ENCODE data around the gene TRIP4. TPM values are rescaled to one million over a fixed set of nuclear protein-coding genes. Genes with fewer than 3 reads are reported as not detected.
A peak's percentile ranks its signal among the peaks of the same experiment; 100 is the strongest.

TRIP4 gene
- polyA plus RNA-seq, 3 donors: 23.0 to 40.1 (median 35.6) TPM

DNA sequence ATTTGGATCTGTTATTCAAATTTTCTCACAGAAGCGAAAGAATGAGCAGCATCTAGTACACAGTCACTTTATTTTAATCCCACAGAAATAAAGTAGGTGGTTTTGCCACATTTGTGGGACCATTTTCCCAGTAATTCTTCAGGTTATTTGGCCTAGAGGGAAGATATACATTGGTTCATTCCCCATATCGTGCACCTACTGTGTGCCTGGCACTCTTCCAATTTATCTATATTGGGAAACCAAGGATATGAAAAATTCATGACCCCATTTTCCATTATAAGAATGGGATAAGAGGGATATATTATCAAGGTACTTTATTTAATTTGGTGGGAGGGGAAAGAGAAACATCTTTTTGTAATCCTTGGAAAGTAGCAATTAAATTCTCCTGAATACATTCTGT, 35.1 kb downstream of the TRIP4 start:
- H3K4me1 ChIP-seq (ENCODE audit: control insufficient read depth in 1 of 2, insufficient read depth in 2 of 2, low read length in 2 of 2): peaks cover 2 to 6% of the 10 kb centered on the region in 2 donors
- no peak overlapping the region for H3K9ac ChIP-seq (ENCODE audit: insufficient read depth, low read length, poor library complexity, severe bottlenecking)
- WGBS (ENCODE audit: insufficient coverage): no CpG with 5 or more reads among the region's 2 CpGs
- intact Hi-C loops (cut with micrococcal nuclease): no loop called here
- no peak overlapping the region for H2AFZ ChIP-seq (ENCODE audit: insufficient read depth, low read depth, low read length, poor library complexity, severe bottlenecking)
- no peak for DNase-seq
- peak overlapping the region in 1 of 7 donors; percentile 14 for H3K27ac Mint-ChIP-seq
- peaks cover 0 to 3% (median 0%) of the 10 kb centered on the region in 3 donors for H3K27me3 Mint-ChIP-seq (ENCODE audit: low read depth in 3 of 3)
- no peaks in the 10 kb centered on the region for H3K9me3 Mint-ChIP-seq
- TF ChIP-seq, protein P1, sequence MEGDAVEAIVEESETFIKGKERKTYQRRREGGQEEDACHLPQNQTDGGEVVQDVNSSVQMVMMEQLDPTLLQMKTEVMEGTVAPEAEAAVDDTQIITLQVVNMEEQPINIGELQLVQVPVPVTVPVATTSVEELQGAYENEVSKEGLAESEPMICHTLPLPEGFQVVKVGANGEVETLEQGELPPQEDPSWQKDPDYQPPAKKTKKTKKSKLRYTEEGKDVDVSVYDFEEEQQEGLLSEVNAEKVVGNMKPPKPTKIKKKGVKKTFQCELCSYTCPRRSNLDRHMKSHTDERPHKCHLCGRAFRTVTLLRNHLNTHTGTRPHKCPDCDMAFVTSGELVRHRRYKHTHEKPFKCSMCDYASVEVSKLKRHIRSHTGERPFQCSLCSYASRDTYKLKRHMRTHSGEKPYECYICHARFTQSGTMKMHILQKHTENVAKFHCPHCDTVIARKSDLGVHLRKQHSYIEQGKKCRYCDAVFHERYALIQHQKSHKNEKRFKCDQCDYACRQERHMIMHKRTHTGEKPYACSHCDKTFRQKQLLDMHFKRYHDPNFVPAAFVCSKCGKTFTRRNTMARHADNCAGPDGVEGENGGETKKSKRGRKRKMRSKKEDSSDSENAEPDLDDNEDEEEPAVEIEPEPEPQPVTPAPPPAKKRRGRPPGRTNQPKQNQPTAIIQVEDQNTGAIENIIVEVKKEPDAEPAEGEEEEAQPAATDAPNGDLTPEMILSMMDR (IDR thresholded peaks at IDR 0.05): no peak
- H3K4me1 Mint-ChIP-seq: peaks cover 10% of the 10 kb centered on the region
- no peaks in the 10 kb centered on the region for H4K20me1 ChIP-seq (ENCODE audit: insufficient read depth, low read length)
- H3K79me2 ChIP-seq (ENCODE audit: insufficient read depth, low read length): no peaks in the 10 kb centered on the region
- H3K4me2 ChIP-seq (replicated peaks; ENCODE audit: extremely low read depth, low read length, poor library complexity, severe bottlenecking): no peak overlapping the region
- peaks cover 73 to 98% of the 10 kb centered on the region in 2 donors for H3K36me3 ChIP-seq (replicated peaks in 1 of 2; ENCODE audit: control insufficient read depth in 1 of 2, insufficient read depth in 2 of 2, low read length in 2 of 2)
- no peaks in the 10 kb centered on the region for H3K27me3 ChIP-seq (ENCODE audit: control insufficient read depth in 2 of 2, insufficient read depth in 2 of 2, low read length in 2 of 2)
- no peak overlapping the region for H3K27ac ChIP-seq (ENCODE audit: low read depth in 1 of 2, low read length in 2 of 2)
- peaks cover 68 to 97% of the 10 kb centered on the region in 2 donors for H3K36me3 Mint-ChIP-seq
- H3K4me3 ChIP-seq (replicated peaks in 1 of 3; ENCODE audit: low read depth in 2 of 3, low read length in 3 of 3): no peak overlapping the region
- H3K9me3 ChIP-seq (replicated peaks in 1 of 2; ENCODE audit: control insufficient read depth in 1 of 2, insufficient read depth in 1 of 2, low read length in 2 of 2): no peaks in the 10 kb centered on the region
- H3K4me3 Mint-ChIP-seq: no peak overlapping the region

DNA sequence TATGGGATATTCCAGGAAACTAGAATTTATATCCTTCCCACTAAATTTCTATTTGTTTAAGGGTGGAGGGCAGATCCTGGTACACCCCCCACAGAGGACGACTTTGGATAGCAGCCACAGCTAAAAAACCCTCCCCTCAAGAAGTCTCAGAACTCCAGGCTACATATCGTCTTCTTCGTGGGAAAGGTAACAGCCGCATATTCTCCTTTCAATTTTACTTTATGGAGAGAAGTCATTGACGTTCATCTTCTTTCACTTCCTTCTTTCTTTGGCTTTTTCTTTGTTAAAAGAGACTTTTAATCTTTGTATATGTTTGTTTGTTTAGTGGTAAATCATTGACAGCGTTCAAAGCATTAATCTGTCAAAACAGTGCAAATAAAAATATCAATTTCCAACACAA, 36.3 kb downstream of the TRIP4 start:
- TF ChIP-seq, protein P1 (IDR thresholded peaks at IDR 0.05): no peak
- Mint-ChIP-seq H3K27ac (peak overlapping the region in 4 of 7 donors; percentile 45 to 81 (median 61)), H3K27me3 (ENCODE audit: low read depth in 3 of 3) (peaks cover 0 to 3% (median 0%) of the 10 kb centered on the region in 3 donors), H3K4me1 (peaks cover 11% of the 10 kb centered on the region), H3K36me3 (peaks cover 65 to 94% of the 10 kb centered on the region in 2 donors), H3K9me3 (no peaks in the 10 kb centered on the region), H3K4me3 (no peak overlapping the region)
- Histone ChIP-seq H3K27ac (ENCODE audit: low read depth in 1 of 2, low read length in 2 of 2) (peak overlapping the region in 1 of 2 donors; percentile 16), H3K36me3 (replicated peaks in 1 of 2; ENCODE audit: control insufficient read depth in 1 of 2, insufficient read depth in 2 of 2, low read length in 2 of 2) (peaks cover 68 to 98% of the 10 kb centered on the region in 2 donors), H3K79me2 (ENCODE audit: insufficient read depth, low read length) (no peaks in the 10 kb centered on the region), H3K4me3 (replicated peaks in 1 of 3; ENCODE audit: low read depth in 2 of 3, low read length in 3 of 3) (no peak overlapping the region), H2AFZ (ENCODE audit: insufficient read depth, low read depth, low read length, poor library complexity, severe bottlenecking) (no peak overlapping the region), H3K27me3 (ENCODE audit: control insufficient read depth in 2 of 2, insufficient read depth in 2 of 2, low read length in 2 of 2) (no peaks in the 10 kb centered on the region), H3K4me1 (ENCODE audit: control insufficient read depth in 1 of 2, insufficient read depth in 2 of 2, low read length in 2 of 2) (peaks cover 2 to 6% of the 10 kb centered on the region in 2 donors), H4K20me1 (ENCODE audit: insufficient read depth, low read length) (no peaks in the 10 kb centered on the region), H3K9me3 (replicated peaks in 1 of 2; ENCODE audit: control insufficient read depth in 1 of 2, insufficient read depth in 1 of 2, low read length in 2 of 2) (no peaks in the 10 kb centered on the region), H3K4me2 (replicated peaks; ENCODE audit: extremely low read depth, low read length, poor library complexity, severe bottlenecking) (no peak overlapping the region), H3K9ac (ENCODE audit: insufficient read depth, low read length, poor library complexity, severe bottlenecking) (no peak overlapping the region)
- DNase-seq: no peak
- WGBS (ENCODE audit: insufficient coverage): no CpG with 5 or more reads among the region's 6 CpGs
- intact Hi-C loops (cut with micrococcal nuclease): no loop called here

All from CD14-positive monocyte (primary cell).